ENCODE measurements around the gene CKM.

The CKM gene

DNA sequence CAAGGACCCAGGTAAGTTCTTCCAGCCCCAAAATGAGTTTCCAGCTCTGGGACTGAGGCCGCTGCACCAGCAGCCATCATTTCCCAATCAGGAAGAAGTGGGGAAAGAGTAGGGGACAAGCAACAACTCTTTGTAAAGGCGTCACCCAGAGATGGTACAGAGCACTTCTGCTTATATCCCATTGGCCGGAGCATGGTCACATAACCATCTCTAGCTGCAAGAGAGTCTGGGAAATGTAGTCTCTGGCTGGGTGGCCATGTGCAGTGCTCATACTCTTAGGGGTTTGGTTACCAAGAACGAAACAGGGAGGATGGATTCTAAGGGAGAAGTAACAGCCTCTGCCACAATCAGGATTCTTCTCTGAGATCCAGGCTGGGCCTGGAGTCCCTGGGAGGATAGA lies 26.3 kb downstream of the CKM start:
- no peak overlapping the region for H3K27ac Mint-ChIP-seq
- no peak overlapping the region for H3K4me3 Mint-ChIP-seq
- no peaks in the 10 kb centered on the region for H3K27me3 Mint-ChIP-seq
- H3K9me3 Mint-ChIP-seq: no peaks in the 10 kb centered on the region
- peaks cover 54% of the 10 kb centered on the region for H3K36me3 Mint-ChIP-seq (ENCODE audit: low read depth)
- H3K4me1 Mint-ChIP-seq (ENCODE audit: low read depth): peaks cover 8% of the 10 kb centered on the region

DNA sequence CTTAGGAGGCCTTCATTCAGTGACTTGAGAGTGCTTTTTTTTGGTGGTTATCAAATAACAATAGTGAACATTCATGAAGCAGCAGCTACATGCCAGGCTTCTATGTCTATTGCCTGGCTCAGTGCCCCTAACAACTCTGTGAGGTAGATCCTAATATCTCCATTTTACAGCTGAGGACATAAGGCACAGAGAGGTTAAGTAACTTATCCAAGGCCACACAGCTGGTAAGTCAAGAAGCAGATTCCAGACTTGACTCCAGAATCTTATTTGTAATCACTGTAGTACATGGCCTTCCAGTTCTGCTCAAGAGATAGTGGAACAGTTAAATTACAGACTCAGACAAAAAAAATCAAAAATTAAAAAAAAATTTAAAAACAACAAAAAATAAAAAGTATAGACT lies 26.8 kb downstream of the CKM start:
- no peaks in the 10 kb centered on the region for H3K27me3 Mint-ChIP-seq
- H3K4me3 Mint-ChIP-seq: no peak overlapping the region
- H3K4me1 Mint-ChIP-seq (ENCODE audit: low read depth): peaks cover 8% of the 10 kb centered on the region
- no peaks in the 10 kb centered on the region for H3K9me3 Mint-ChIP-seq
- H3K36me3 Mint-ChIP-seq (ENCODE audit: low read depth): peaks cover 57% of the 10 kb centered on the region
- H3K27ac Mint-ChIP-seq: no peak overlapping the region

DNA sequence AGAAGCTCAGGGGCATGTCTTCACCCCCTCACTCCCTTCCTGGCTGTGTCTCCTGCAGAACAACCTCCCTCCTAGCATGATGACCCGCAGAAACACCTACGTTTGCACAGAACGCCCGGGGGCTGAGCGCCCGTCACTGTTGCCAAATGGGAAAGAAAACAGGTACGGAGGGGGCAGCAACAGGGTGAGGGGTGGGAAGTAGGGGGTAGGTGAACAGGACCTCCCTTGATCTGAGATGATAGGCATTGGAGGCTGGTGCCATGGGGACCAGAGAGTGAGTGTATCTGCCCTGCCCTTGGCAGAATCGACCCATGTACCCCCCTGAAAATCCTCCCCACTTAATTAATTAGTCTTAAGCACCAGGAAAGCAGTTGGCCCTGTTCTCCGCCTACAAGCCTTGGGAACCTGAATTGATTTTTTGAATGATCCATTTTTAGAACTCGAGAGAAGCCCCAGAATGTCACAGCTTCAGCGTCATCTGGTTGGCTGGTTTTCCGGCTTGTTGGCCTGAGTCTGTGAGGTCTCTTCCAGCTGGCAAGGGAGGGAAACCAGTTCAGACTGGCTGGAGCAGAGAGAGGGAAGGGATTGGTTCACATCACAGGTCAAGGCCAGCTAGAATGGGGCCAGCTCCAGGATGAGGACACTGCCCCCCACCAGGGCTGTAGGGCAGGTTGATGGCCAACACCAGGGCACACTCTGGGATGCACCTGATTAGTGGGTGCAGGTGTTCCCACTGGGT lies 28.2 kb downstream of the CKM start:
- Mint-ChIP-seq H3K27ac (no peak overlapping the region), H3K4me1 (ENCODE audit: low read depth) (peaks cover 8% of the 10 kb centered on the region), H3K27me3 (no peaks in the 10 kb centered on the region), H3K36me3 (ENCODE audit: low read depth) (peaks cover 56% of the 10 kb centered on the region), H3K4me3 (no peak overlapping the region), H3K9me3 (no peaks in the 10 kb centered on the region)

DNA sequence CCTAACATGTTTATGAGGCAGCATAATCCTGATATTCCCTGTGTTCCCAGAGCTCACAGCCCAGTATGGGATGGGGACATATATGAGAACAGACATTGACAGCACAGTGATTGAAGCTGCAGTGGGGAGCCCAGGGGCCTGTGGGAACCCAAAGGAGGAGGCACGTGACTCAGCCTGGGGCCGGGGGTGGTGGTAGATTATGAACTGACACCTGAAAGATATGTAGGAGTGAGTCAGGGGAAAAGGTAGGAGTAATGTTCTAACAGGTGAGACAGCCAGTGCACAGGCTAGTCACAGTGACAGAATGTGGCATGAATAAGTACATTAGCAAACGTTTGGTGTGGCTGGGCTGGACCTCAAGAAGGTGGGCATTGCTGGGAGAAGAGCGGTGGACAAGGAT lies 29.0 kb downstream of the CKM start:
- Mint-ChIP-seq H3K9me3 (no peaks in the 10 kb centered on the region), H3K27ac (no peak overlapping the region), H3K27me3 (no peaks in the 10 kb centered on the region), H3K36me3 (ENCODE audit: low read depth) (peaks cover 52% of the 10 kb centered on the region), H3K4me3 (no peak overlapping the region), H3K4me1 (ENCODE audit: low read depth) (peaks cover 8% of the 10 kb centered on the region)

DNA sequence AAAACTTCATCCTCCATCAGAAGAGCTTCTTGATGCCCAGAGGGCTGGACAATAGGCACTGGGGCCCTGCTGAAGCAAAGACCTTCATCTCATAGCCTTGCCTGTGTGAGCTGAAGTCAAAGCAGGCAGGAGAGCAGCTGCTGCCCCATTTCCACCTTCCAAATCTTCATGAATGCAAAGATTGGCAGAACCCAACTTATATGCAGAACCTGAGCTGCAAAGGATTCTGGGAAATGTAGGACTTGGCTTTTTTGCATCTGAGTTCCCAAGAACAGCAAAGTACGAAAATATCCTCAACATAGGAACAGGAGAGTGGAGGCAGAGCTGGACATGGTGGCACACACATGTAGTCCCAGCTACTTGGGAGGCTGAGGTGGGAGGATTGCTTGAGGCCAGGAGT lies 30.8 kb downstream of the CKM start:
- H3K27me3 Mint-ChIP-seq: no peaks in the 10 kb centered on the region
- peaks cover 46% of the 10 kb centered on the region for H3K36me3 Mint-ChIP-seq (ENCODE audit: low read depth)

DNA sequence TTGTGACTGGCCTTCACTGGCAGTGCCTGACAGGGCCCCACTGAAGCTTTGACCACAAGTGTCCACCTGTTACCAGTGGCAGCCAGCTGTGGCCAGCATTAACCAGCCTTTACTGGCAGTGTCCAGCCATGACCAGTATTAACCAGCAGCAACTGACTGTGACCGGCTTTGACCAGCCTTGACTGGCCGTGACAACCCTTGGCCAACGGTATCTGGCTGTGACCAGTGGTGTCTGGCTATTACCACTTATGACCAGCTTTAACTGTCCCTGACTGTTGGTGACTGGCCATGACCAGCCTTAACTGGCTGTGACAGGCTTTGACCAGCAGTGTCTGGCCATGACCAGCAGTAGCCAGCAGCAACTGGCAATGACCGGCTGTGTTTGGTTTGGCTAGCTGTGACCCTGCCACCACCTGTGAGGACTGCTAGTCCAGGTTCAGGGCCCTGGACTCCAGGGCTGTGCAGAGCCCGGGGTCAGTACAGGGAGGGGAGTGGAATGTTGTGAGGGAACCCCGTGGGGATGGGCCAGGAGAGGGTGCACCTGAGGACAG lies 32.2 kb downstream of the CKM start:
- H3K4me1 Mint-ChIP-seq (ENCODE audit: low read depth): peaks cover 8% of the 10 kb centered on the region
- no peaks in the 10 kb centered on the region for H3K27me3 Mint-ChIP-seq
- peaks cover 42% of the 10 kb centered on the region for H3K36me3 Mint-ChIP-seq (ENCODE audit: low read depth)
- no peak overlapping the region for H3K4me3 Mint-ChIP-seq
- no peaks in the 10 kb centered on the region for H3K9me3 Mint-ChIP-seq
- H3K27ac Mint-ChIP-seq: no peak overlapping the region

More for the DNA sequence above, 30.8 kb downstream of the CKM start:
- H3K4me1 Mint-ChIP-seq (ENCODE audit: low read depth): peaks cover 8% of the 10 kb centered on the region
- no peak overlapping the region for H3K4me3 Mint-ChIP-seq
- no peaks in the 10 kb centered on the region for H3K9me3 Mint-ChIP-seq
- H3K27ac Mint-ChIP-seq: no peak overlapping the region

DNA sequence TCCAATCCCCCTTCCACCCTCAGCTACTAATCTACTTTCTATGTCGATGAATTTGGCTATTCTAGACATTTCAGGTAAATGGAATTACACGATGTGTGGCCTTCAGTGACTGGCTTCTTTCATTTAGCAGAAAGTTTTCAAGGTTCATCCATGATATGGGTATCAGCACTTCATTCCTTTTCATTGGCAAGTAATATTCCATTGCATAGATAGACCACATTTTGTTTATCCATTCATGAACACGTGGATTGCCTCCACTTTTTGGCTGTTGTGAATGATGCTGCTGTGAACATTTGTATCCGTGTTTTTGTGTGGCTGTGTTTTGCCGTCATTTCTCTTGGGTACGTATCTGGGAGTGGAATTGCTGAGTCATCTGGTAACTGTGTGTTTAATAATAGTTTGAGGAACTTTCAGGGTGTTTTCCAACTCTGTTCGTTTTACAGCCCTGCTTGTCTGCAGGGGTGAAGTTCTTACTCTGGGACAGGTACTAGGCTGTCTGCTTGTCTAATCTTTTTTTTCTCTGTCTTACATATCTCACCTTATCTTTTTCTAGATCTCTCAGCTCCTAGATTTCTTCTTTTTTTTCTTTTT lies 39.1 kb downstream of the CKM start:
- Mint-ChIP-seq H3K9me3 (peaks cover 5% of the 10 kb centered on the region), H3K4me1 (ENCODE audit: low read depth) (peaks cover 5% of the 10 kb centered on the region), H3K27ac (no peak overlapping the region)

DNA sequence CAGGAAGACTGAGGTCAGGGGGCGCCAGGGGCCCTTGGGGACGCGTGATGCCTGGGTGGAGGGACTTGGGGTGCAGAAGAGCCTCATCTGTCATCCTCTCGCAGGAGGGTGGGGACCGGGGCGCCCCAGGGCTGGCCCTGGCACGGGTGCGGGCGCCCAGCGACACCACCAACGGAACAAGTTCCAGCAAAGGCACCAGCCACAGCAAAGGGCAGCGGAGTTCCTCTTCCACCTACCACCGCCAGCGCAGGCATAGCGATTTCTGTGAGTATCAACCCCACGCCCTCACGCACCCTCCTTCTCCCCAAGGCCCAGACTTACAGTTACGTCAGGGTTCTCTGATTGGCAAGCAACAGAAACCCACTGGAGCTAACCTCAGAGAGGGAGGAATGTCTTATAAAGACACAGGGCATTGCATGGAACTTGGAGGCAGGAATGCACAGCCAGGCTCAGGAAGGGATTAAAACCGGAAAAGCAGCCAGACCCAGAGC lies 42.2 kb downstream of the CKM start:
- H3K4me3 Mint-ChIP-seq: no peak overlapping the region
- H3K27ac Mint-ChIP-seq: no peak overlapping the region
- no peaks in the 10 kb centered on the region for H3K27me3 Mint-ChIP-seq
- H3K36me3 Mint-ChIP-seq (ENCODE audit: low read depth): peaks cover 28% of the 10 kb centered on the region
- H3K9me3 Mint-ChIP-seq: peaks cover 5% of the 10 kb centered on the region
- peaks cover 5% of the 10 kb centered on the region for H3K4me1 Mint-ChIP-seq (ENCODE audit: low read depth)

More for the DNA sequence above, 39.1 kb downstream of the CKM start:
- no peak overlapping the region for H3K4me3 Mint-ChIP-seq
- H3K27me3 Mint-ChIP-seq: no peaks in the 10 kb centered on the region
- H3K36me3 Mint-ChIP-seq (ENCODE audit: low read depth): peaks cover 29% of the 10 kb centered on the region

DNA sequence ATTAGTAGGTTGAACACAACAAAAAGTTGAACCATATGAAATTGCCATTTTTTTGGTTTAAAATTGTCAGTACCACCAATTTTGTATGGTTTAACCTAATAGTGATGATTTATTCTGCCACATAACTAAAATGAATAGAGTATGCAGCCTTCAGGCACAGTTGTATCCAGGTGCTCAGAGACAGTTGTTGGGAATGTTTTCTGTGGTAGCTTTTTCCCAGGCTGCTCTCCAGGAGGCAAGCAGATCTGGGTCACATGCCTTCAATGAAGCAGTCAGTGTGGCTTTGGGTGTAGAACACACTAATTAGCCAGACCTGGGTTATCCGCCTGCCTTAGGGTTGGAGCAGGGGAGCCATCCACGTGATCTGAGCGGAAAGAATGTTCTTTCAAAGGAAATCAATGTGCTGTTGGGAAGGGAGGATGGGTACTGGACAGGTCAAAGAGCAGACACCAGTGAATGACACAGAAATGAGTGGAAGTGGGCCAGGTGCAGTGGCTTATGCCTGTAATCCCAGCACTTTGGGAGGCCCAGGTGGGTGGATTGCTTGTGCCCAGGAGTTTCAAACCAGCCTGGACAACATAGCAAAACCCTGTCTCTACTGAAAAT lies 43.0 kb downstream of the CKM start:
- Mint-ChIP-seq H3K4me1 (ENCODE audit: low read depth) (peaks cover 5% of the 10 kb centered on the region), H3K4me3 (no peak overlapping the region), H3K36me3 (ENCODE audit: low read depth) (peaks cover 28% of the 10 kb centered on the region), H3K27me3 (no peaks in the 10 kb centered on the region), H3K9me3 (peaks cover 5% of the 10 kb centered on the region), H3K27ac (no peak overlapping the region)

DNA sequence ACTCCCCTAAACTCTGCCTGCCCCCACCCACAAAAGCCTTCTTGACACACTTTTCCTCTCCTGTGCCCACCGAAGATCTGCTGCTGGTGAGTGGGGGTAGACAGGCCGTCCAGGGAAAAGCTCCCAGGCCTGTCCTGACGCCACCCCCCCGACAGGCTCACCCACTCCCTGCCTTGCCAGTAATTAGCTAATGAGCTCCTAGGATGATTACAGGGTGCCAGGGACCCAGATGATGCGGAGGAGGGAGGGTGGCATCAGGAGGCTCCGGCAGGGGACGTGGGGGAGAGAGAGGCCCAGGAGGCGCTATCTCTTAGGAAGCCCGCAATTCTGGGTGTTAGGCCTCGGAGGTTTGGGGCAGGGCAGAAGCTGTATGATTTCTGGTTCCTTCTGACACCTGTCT lies 44.6 kb downstream of the CKM start:
- no peaks in the 10 kb centered on the region for H3K4me1 Mint-ChIP-seq (ENCODE audit: low read depth)
- no peaks in the 10 kb centered on the region for H3K27me3 Mint-ChIP-seq
- H3K27ac Mint-ChIP-seq: no peak overlapping the region
- H3K36me3 Mint-ChIP-seq (ENCODE audit: low read depth): peaks cover 24% of the 10 kb centered on the region
- H3K9me3 Mint-ChIP-seq: no peaks in the 10 kb centered on the region
- no peak overlapping the region for H3K4me3 Mint-ChIP-seq

DNA sequence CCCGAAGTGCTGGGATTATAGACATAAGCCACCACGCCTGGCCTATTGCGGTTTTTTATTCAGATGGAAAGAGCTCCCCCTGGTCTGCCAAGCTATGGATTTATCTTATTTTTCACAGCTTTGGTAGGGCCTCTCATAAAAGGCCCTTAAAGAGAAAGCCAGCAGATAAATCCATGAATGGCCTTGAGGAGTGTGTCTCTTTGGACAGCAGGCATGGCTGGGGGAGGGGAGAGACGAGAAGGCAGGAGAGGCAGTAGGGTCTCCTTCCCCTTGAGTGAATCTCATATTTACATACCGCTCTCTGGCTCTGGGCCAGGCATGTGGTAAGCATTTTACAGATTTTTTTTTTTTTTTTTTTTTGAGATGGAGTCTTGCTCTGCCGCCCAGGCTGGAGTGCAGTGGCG lies 46.4 kb downstream of the CKM start:
- H3K27me3 Mint-ChIP-seq: no peaks in the 10 kb centered on the region
- peaks cover 25% of the 10 kb centered on the region for H3K36me3 Mint-ChIP-seq (ENCODE audit: low read depth)
- H3K4me1 Mint-ChIP-seq (ENCODE audit: low read depth): no peaks in the 10 kb centered on the region
- no peak overlapping the region for H3K27ac Mint-ChIP-seq
- H3K9me3 Mint-ChIP-seq: no peaks in the 10 kb centered on the region
- H3K4me3 Mint-ChIP-seq: no peak overlapping the region

DNA sequence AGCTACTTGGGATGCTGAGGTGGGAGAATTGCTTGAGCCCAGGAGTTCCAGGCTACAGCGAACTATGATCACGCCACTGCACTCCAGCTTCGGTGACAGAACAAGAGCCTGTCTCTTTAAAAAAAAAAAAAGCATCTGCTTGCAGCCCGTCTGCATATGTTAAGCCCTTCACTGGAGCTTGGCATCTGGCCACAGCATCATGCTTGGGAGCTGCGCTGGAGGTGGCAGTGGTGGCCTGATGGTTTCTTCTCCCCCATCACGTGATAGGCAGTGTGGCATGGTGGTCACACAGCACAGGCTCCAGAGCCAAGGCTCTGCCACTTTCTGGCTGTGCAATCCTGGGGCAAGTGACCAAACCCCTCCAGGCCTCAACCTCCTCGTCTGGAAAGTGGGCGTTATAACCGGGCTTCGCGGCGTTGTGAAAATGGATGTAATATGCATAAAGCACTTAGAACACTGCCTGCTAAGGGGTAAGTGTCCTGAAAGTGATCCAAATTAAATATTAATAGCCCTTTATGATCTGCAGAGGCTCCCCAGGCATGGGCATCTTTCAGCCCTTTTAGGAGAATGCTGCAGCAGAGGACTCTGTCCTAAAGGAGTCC lies 47.2 kb downstream of the CKM start:
- Mint-ChIP-seq H3K4me1 (ENCODE audit: low read depth) (no peaks in the 10 kb centered on the region), H3K27me3 (no peaks in the 10 kb centered on the region), H3K9me3 (no peaks in the 10 kb centered on the region), H3K4me3 (no peak overlapping the region), H3K27ac (no peak overlapping the region), H3K36me3 (ENCODE audit: low read depth) (peaks cover 21% of the 10 kb centered on the region)

DNA sequence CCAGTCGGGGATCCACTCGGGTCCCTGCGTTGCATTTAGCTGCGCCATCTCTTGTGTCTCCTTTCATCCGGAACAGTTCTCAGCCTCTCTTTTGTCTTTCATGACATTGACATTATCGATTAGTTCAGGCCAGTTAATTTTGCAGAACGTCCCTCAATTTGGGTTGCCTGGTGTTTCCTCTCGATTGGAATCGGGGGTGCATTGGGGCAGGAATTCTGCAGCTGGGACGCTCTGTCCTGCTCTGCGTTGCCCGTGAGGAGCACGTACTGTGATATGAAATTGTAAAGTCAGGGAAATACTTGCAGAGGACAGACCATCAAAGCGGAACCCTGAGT lies 49.2 kb downstream of the CKM start:
- Mint-ChIP-seq H3K27me3 (no peaks in the 10 kb centered on the region), H3K27ac (no peak overlapping the region), H3K36me3 (ENCODE audit: low read depth) (peaks cover 14% of the 10 kb centered on the region)

DNA sequence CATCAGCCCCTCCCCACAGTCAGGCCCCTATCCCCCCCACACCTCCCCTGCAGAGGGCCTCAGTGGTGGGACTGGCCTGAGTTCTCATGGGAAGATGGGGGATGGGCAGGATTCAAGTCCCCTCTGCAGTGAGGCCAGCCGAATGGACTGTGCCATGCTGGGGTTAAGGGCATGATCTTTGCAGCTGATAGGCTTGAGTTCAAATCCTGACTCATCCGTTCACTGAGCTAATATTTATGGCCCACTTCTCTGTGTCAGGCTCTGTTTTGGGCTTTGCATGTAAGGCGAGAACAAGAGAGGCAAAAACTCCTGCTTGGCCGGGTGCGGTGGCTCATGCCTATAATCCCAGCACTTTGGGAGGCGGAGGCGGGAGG lies 51.0 kb downstream of the CKM start:
- H3K9me3 Mint-ChIP-seq: no peaks in the 10 kb centered on the region
- no peak overlapping the region for H3K4me3 Mint-ChIP-seq
- no peaks in the 10 kb centered on the region for H3K4me1 Mint-ChIP-seq (ENCODE audit: low read depth)
- H3K36me3 Mint-ChIP-seq (ENCODE audit: low read depth): peaks cover 10% of the 10 kb centered on the region
- no peak overlapping the region for H3K27ac Mint-ChIP-seq
- H3K27me3 Mint-ChIP-seq: no peaks in the 10 kb centered on the region

More for the DNA sequence above, 49.2 kb downstream of the CKM start:
- H3K9me3 Mint-ChIP-seq: no peaks in the 10 kb centered on the region
- H3K4me3 Mint-ChIP-seq: no peak overlapping the region
- no peaks in the 10 kb centered on the region for H3K4me1 Mint-ChIP-seq (ENCODE audit: low read depth)

DNA sequence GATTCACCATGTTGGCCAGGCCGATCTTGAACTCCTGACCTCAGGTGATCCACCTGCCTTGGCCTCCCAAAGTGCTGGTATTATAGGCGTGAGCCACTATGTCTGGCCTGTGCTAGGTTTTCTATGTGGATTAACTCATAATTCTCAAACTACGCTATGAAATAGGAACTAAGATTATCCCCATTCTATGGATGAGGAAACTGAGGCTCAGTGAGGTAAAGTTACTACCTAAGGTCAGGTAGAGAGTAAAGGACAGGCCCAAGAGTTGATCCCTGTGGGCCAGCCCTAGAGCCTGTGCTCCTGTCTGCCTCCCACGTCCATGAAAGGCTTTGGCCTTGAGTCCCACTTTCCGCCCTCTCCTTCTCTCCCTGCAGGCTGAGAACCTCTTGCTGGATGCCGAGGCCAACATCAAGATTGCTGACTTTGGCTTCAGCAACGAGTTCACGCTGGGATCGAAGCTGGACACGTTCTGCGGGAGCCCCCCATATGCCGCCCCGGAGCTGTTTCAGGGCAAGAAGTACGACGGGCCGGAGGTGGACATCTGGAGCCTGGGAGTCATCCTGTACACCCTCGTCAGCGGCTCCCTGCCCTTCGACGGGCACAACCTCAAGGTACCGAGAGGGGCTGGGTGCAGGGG lies 51.5 kb downstream of the CKM start:
- H3K27ac Mint-ChIP-seq: no peak overlapping the region
- peaks cover 10% of the 10 kb centered on the region for H3K36me3 Mint-ChIP-seq (ENCODE audit: low read depth)
- no peaks in the 10 kb centered on the region for H3K9me3 Mint-ChIP-seq
- no peaks in the 10 kb centered on the region for H3K27me3 Mint-ChIP-seq
- H3K4me3 Mint-ChIP-seq: no peak overlapping the region
- no peaks in the 10 kb centered on the region for H3K4me1 Mint-ChIP-seq (ENCODE audit: low read depth)
